ENCODE data around the gene ATXN7. TPM values are rescaled to one million over a fixed set of nuclear protein-coding genes. Genes with fewer than 3 reads are reported as not detected.

ATXN7 gene
- total RNA-seq, 1 experiment from 2014 or later = 27.5 TPM

- RAD21 ChIA-PET (ENCODE audit: low non-redundant PET in 1 of 2, low total read pairs in 2 of 2, uncharacterized antibody in 2 of 2, unreplicated experiment in 2 of 2) = no interaction called here
- POLR2A ChIA-PET = no interaction called here
- no peaks in the 10 kb centered on the region; the same call in 1 of the 2 replicates for H4K20me1 ChIP-seq (ENCODE audit: insufficient read depth)
- no peak overlapping the region for H3K4me3 ChIP-seq (replicated peaks in 1 of 2; ENCODE audit: low read depth in 1 of 2, low read length in 2 of 2)
- intact Hi-C loops (cut with micrococcal nuclease) = no loop called here
- CTCF ChIA-PET = no interaction called here
- no peak overlapping the region for H2AFZ ChIP-seq (ENCODE audit: low read depth, low read length, poor library complexity, severe bottlenecking)
- H3K27ac ChIP-seq (ENCODE audit: low read depth, low read length) = no peak overlapping the region
- DNase-seq (ENCODE audit: low read depth, low spot score) (no peak), ATAC-seq (no peak)
- no peak overlapping the region for H3K9ac ChIP-seq (ENCODE audit: low read length)
- no peak overlapping the region for H3K4me2 ChIP-seq (ENCODE audit: low read length)
- H3K36me3 ChIP-seq (ENCODE audit: control insufficient read depth in 1 of 2, insufficient read depth in 2 of 2, low read length in 2 of 2) = peaks cover 0 to 9% of the 10 kb centered on the region in 2 experiments; a peak in 1 of 4 replicates
- TF ChIP-seq POLR2A (IDR thresholded peaks at IDR 0.05; ENCODE audit: borderline replicate concordance, extremely low read depth, insufficient read depth, insufficient read length) = no peak
- no peak for TF ChIP-seq ELF1 (IDR thresholded peaks at IDR 0.05; ENCODE audit: borderline replicate concordance, low read depth)
- no peaks in the 10 kb centered on the region for H3K27me3 ChIP-seq (ENCODE audit: insufficient read depth, low read length)
- BruUV-seq (replicated peaks) = no TSS peak
- H3K79me2 ChIP-seq (ENCODE audit: insufficient read depth, low read length) = peaks cover 6% of the 10 kb centered on the region
- no peaks in the 10 kb centered on the region for H3K4me1 ChIP-seq (ENCODE audit: control insufficient read depth in 1 of 2, insufficient read depth in 2 of 2, low read length in 2 of 2)
- H3K9me3 ChIP-seq (ENCODE audit: control insufficient read depth in 1 of 2, insufficient read depth in 1 of 2, low read depth in 1 of 2, low read length in 2 of 2) = no peaks in the 10 kb centered on the region
- H3K9me2 ChIP-seq (ENCODE audit: insufficient read depth) = no peaks in the 10 kb centered on the region
Measured at GRCh38 chr3:63976872-63977200, 113.2 kb downstream of the ATXN7 start.

GRCh38 chr3:63977893-63978292 is 114.2 kb downstream of the ATXN7 start:
- H4K20me1 ChIP-seq (ENCODE audit: insufficient read depth) = no peaks in the 10 kb centered on the region; the same call in 1 of the 2 replicates
- H3K27ac ChIP-seq (ENCODE audit: low read depth, low read length) = no peak overlapping the region
- peaks cover 4% of the 10 kb centered on the region for H3K79me2 ChIP-seq (ENCODE audit: insufficient read depth, low read length)
- DNase-seq (ENCODE audit: low read depth, low spot score) (no peak), ATAC-seq (no peak)
- RAD21 ChIA-PET (ENCODE audit: low non-redundant PET in 1 of 2, low total read pairs in 2 of 2, uncharacterized antibody in 2 of 2, unreplicated experiment in 2 of 2) = no interaction called here
- H3K4me3 ChIP-seq (replicated peaks in 1 of 2; ENCODE audit: low read depth in 1 of 2, low read length in 2 of 2) = no peak overlapping the region
- BruUV-seq (replicated peaks) = no TSS peak
- H3K9ac ChIP-seq (ENCODE audit: low read length) = no peak overlapping the region
- H3K36me3 ChIP-seq (ENCODE audit: control insufficient read depth in 1 of 2, insufficient read depth in 2 of 2, low read length in 2 of 2) = peaks cover 0 to 12% of the 10 kb centered on the region in 2 experiments; a peak in 2 of 4 replicates
- H3K27me3 ChIP-seq (ENCODE audit: insufficient read depth, low read length) = no peaks in the 10 kb centered on the region
- CTCF ChIA-PET = interaction anchor here (0.7 kb wide), 1 partner anchor 16 kb away, joined by 3 read pairs; no protein-coding TSS in a partner anchor
- no peaks in the 10 kb centered on the region for H3K9me3 ChIP-seq (ENCODE audit: control insufficient read depth in 1 of 2, insufficient read depth in 1 of 2, low read depth in 1 of 2, low read length in 2 of 2)
- no peak overlapping the region for H3K4me2 ChIP-seq (ENCODE audit: low read length)
- H2AFZ ChIP-seq (ENCODE audit: low read depth, low read length, poor library complexity, severe bottlenecking) = no peak overlapping the region
- no peaks in the 10 kb centered on the region for H3K9me2 ChIP-seq (ENCODE audit: insufficient read depth)
- POLR2A ChIA-PET = no interaction called here
- intact Hi-C loops (cut with micrococcal nuclease) = no loop called here
- no peaks in the 10 kb centered on the region for H3K4me1 ChIP-seq (ENCODE audit: control insufficient read depth in 1 of 2, insufficient read depth in 2 of 2, low read length in 2 of 2)
- no peak for TF ChIP-seq RAD21 (IDR thresholded peaks at IDR 0.05; ENCODE audit: low read depth)
- no peak for TF ChIP-seq JUND (IDR thresholded peaks at IDR 0.05)
- TF ChIP-seq SP1 (IDR thresholded peaks at IDR 0.05; ENCODE audit: low read depth) = no peak
- TF ChIP-seq ATF3 (IDR thresholded peaks at IDR 0.05) = no peak
- no peak for TF ChIP-seq YY1 (IDR thresholded peaks at IDR 0.05; ENCODE audit: extremely low read depth, insufficient replicate concordance, low read depth, low read length)
- no peak for TF ChIP-seq CEBPB (IDR thresholded peaks at IDR 0.05; ENCODE audit: low read depth)
- no peak for TF ChIP-seq ZFX (IDR thresholded peaks at IDR 0.05)
- no peak for TF ChIP-seq POLR2A (IDR thresholded peaks at IDR 0.05; ENCODE audit: borderline replicate concordance, extremely low read depth, insufficient read depth, insufficient read length)
- no peak for TF ChIP-seq FOSL1 (IDR thresholded peaks at IDR 0.05; ENCODE audit: low read depth)
- TF ChIP-seq MAX (IDR thresholded peaks at IDR 0.05) = no peak
- no peak for TF ChIP-seq EZH2 (IDR thresholded peaks at IDR 0.05)
- no peak for TF ChIP-seq ELF1 (IDR thresholded peaks at IDR 0.05; ENCODE audit: borderline replicate concordance, low read depth)
- TF ChIP-seq REST (IDR thresholded peaks at IDR 0.05; ENCODE audit: low read depth) = no peak
- no peak for TF ChIP-seq ZNF274 (IDR thresholded peaks at IDR 0.05; ENCODE audit: low read depth, low read length)
- TF ChIP-seq TCF7L2 (IDR thresholded peaks at IDR 0.05; ENCODE audit: borderline replicate concordance, extremely low read depth, insufficient read depth, insufficient read length) = no peak

Measured in HCT116 (cell line).